ENCODE data around the gene ARHGEF17.

The ARHGEF17 gene

GRCh38 chr11:73330569-73331093 is 22.6 kb downstream of the ARHGEF17 start:
- DNase-seq (ENCODE audit: low read depth in 2 of 2): no peak

DNA sequence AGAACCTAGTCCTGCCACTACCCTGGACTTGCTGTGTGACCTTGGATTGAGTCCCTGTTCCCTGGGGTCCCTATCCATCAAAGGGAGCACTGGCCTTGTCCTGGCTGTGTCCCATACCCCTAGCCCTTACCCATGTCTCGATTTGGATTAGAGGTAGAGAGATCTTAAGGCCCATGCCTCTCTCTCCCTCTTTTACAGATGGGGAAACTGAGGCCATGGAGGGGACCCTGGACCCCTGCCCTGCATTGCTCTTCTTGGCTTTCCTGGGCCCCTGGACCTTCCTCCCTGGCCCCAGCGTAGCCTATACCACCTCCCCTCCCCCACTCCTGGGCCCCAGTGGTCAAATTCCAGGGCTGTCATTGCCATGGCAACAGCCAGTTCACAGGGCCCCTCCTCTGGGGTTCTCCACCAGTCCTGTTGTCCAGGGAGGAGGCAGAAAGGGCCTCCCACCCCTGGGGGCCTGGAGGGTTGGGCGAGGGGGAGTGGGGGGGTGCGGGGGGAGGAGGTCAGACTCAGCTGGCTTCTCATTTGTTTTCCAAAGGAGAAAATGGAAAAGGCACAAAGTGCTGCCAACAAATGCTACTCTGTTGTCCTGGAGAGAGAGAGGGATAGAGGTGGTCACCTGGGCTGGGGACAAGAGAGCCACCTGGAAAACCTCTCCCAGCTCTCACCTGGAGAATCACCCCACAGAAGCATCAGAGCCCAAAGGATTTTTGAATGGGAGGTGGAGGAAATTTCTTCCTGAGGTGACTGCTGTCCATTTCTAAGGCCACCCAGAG is 23.3 kb downstream of the ARHGEF17 start:
- no peak for DNase-seq (ENCODE audit: low read depth in 2 of 2)

GRCh38 chr11:73333173-73333572 is 25.1 kb downstream of the ARHGEF17 start:
- DNase-seq (ENCODE audit: low read depth in 2 of 2): no peak

- no peak for DNase-seq (ENCODE audit: low read depth in 2 of 2)
These were observed 25.7 kb downstream of the ARHGEF17 start for GRCh38 chr11:73333640-73334383.

DNA sequence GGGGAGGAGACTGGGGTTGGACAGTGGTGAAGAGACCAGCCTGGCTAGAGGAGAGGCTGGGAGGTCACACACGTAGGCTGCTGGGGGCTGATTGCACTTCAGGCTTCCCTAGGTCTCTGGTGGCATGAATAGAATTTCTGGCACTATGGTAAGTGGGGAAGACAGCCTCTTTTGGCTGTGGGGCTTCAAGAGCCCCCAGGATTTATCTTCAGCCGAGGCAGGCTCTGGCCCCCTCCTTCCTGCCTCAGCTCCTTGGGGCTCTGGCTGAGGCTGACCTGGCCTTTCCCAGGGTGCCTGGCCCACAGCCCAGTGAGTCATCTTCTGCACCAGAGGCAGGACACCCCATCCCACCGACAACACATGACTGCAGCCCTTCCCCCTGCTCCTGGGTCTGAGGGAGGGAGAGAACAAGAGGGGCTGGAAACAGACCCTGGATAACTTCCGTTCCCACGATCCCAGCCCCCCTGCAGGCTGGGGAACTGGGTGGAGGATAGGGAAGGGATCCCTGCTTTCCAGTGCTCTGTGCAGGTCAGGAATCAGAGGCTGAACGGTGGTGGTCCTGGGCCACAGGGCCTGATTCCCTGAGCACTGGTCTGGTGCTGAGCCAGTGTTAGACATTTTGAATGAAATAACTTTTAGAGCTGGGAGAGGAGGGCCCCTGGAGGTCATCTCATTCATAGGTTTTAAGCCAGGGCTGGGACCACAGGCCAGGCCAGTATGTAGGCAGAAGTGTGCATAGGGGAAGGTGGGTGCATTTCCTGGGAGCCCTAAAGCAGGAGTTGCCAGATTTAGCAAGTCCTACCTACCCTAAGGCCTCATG is 26.5 kb downstream of the ARHGEF17 start:
- DNase-seq (ENCODE audit: low read depth in 2 of 2): no peak

DNA sequence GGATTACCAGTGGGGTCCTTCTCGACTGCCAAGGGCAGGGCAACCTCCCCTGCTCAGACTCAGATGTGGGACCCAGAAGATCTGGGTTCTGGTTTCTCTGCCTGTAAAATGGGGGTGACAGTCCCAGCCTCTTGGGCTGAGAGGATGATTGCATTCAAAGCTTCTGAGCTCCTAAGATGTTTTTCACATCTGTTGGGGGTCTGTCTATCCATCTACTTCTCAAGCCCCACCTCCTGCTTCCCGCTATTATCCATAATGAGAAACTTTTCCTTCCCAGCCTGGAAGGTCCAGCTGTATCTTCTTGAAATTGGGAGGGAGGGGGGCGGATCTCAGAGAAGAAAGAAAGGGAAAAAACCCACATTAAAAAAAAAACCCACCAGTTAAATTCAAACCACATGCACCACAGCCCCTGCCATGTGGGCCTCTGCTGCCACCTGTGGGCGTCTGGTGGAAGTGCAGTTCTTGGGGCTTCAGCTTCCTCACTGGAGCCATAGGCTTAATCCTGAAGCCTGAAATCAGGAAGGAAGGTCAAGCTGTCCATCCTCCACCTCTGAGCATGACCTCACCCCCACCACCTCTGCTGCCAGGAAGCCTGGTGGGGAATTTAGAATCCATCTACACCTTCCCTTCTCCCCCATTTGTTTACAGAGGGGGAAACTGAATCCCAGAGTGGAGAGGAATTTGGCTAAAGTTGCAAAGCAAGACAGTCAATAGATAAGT is 27.3 kb downstream of the ARHGEF17 start:
- DNase-seq (ENCODE audit: low read depth in 2 of 2): peak; percentile 76

GRCh38 chr11:73337846-73338245 is 29.8 kb downstream of the ARHGEF17 start:
- no peak for DNase-seq (ENCODE audit: low read depth in 2 of 2)

DNA sequence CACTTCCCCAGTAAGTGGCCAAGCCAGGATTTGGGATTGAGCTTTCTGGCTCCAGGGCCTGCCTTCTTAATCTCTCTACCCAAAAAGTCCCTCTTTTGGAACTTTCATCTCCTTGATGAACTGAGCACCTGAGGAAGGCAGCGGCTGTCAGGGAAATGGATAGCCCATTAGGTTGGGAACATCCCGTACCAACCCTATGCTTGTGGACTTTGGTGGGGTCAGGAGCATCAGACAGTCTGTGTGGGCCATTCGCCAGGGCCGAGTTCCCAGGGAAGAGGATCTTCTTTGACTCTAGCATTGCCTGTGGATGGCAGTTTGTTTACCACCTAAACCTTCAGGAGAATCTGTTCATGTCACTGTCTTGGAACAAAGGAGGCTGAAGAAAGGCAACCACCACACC is 30.2 kb downstream of the ARHGEF17 start:
- no peak for DNase-seq (ENCODE audit: low read depth in 2 of 2)

GRCh38 chr11:73340164-73340563 is 32.1 kb downstream of the ARHGEF17 start:
- DNase-seq (ENCODE audit: low read depth in 2 of 2): no peak

DNA sequence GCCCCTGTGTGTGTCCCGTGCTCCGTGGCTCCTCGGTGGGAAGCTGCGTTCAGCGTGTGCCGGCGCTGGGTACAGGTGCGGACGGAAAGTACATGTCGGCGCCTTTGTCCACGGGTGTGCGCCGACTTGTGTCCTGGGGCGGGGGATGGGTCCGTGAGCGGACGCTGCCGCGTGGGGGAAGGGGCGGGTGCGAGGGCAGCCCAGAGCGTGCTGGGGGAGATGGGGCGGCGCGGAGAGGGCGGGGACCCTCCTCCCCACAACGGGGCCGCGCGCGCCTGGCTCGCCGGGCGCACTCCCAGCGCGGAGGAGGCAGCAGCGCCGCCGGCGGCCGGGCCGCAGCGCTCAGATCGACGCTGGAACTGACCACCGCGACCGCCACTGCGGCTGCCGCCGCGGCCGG is 34.6 kb downstream of the ARHGEF17 start:
- DNase-seq (ENCODE audit: low read depth in 2 of 2): no peak

GRCh38 chr11:73343076-73343873 is 35.2 kb downstream of the ARHGEF17 start:
- DNase-seq (ENCODE audit: low read depth in 2 of 2): no peak

GRCh38 chr11:73344191-73344607 is 36.1 kb downstream of the ARHGEF17 start:
- no peak for DNase-seq (ENCODE audit: low read depth in 2 of 2)

DNA sequence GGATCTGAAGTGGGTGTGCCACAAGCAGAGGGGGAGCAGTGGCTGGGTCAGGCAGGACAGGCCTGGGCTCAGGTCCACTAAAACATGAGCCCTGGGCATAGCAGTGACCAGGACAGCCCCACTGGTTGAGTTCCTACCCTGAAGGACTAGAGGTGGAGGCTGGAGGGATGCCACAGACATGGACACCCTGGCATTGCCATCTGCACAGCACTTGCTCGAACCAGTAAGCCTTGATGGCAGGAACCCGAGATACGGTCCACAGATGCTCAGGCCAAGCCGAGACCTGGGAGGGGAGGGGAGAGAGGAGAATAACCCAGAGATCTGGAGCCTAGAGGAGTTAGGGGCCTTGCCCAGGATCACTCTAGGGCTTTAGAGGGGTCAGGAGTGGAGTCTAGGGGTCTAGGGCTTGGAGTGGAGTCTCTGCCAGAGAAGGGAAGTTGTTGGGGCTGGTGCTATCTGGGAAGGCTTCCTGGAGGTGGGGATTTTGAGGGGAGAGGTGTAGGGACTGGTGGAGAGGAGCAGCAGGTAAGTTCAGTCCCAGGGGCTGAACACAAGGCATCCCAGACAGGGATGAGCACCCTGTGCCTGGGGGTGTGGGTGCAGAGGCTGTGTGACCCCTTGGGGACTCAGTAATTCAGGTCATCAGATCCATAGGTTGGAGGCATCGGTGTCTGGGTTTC is 37.5 kb downstream of the ARHGEF17 start:
- no peak for DNase-seq (ENCODE audit: low read depth in 2 of 2)

DNA sequence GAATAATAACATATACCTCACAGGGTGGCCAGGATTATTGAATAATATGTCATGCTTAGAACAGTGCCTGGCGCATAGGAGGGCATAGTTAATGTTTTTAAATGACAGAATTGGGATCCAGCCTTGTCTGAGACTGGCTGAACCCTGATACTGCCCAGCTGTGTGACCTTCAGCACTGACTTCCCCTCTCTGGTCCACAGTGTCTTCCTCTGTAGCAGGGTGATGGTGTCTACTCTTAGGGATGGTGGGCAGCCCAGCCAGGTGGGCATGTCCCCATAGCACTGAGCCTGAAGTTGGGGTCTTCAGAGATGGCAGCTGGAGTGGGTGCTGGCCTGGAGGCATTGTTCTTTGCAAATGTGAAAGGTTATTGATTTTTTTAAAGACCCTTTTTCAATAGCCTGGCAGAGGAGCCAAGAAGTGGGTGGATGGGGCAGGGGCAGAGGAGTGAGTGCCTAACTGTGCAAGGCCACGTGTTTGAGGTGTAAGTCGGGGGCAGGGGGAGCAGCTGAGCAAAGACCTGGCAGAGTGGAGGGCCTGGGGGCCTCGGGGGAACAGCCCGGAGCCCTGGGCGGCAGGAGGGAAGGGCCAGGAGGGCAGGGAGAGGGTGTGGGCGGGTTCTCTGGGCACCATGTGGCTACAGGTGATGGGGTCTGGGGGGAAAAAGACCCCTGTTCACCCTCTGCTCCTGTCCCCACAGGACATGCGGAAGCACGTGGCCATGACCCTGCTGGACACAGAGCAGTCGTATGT is 38.3 kb downstream of the ARHGEF17 start:
- DNase-seq (ENCODE audit: low read depth in 2 of 2): no peak

DNA sequence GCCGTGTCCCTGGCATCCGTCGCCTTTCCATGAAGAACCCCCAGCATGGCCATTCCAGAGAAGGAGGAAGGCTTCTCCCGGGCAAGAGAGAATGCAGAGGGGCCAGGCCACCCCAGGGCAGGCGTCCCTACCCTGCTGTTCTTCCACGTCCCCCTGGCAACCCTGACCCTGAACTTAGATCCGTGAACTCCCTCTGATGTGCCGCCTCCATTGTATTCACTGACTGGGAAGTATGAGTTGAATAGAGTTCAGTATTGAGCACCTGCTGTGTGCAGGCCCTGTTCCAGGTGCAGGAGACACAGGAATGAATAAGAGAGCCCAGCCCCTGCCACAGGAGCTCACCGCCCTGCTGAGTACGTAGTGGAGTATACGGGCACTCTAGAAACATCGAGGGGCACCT is 39.0 kb downstream of the ARHGEF17 start:
- no peak for DNase-seq (ENCODE audit: low read depth in 2 of 2)

GRCh38 chr11:73348838-73349237 is 40.8 kb downstream of the ARHGEF17 start:
- no peak for DNase-seq (ENCODE audit: low read depth in 2 of 2)

DNA sequence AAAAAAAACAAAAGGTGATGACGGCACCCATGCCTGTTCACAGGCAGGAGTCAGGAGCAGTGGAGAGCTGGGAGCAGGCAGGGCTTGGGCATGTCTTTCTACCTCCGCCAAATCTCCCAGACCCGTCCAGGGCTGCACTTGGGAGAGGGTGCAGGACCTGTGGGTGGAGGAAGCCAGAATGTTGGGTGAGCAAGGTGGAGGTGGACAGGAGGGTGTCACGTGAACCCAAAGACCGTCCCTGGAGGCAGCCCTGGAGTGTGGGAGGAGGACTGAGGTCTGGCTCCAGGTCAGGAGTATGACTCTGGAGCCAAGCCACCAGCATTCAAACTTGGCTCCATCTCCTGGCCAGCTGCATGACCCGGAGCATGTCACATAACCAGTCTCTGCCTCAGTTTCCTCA is 41.6 kb downstream of the ARHGEF17 start:
- DNase-seq (ENCODE audit: low read depth in 2 of 2): no peak

DNA sequence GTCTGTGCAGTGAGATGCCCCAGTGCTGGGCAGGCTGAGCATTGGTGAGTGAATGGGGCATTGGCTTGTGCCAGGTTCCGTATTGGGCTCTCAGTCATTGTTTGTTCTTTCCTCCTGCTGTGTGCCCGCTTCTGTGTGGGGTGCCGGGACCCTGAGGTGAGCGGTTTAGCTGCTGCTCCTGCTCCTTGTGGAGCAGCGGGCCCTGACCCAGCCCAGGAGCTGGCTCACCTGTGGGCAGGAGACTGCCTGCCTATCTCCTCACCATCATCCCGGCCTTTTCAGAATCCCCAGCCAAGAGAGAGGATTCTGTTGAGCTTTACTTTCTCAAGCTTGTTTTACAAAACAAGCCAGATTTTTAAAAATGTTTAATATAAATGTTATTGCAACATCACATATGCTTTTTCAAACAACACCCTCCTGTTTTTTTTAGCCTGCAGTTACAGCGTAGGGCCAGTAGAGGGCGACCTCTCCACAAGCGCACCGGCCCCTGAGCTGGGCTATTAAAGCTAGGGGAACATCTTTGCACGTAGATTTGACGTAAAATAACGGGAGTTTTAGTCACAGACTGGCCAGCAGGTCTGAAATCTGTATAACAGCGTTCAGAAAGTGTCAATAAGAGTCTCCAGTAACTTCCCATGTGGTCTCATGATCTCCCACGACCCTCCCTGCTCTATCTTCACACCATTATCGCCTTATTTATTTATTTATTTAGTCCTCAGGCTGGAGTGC is 43.0 kb downstream of the ARHGEF17 start:
- DNase-seq (ENCODE audit: low read depth in 2 of 2): peak; percentile 33 to 41

GRCh38 chr11:73353422-73353821 is 45.3 kb downstream of the ARHGEF17 start:
- no peak for DNase-seq (ENCODE audit: low read depth in 2 of 2)
